ENCODE measurements around the gene PRR5L. TPM values are rescaled to one million over a fixed set of nuclear protein-coding genes. Genes with fewer than 3 reads are reported as not detected.

Gene PRR5L
- total RNA-seq, 1 donor from 2014 or later = 6.7 TPM

DNA sequence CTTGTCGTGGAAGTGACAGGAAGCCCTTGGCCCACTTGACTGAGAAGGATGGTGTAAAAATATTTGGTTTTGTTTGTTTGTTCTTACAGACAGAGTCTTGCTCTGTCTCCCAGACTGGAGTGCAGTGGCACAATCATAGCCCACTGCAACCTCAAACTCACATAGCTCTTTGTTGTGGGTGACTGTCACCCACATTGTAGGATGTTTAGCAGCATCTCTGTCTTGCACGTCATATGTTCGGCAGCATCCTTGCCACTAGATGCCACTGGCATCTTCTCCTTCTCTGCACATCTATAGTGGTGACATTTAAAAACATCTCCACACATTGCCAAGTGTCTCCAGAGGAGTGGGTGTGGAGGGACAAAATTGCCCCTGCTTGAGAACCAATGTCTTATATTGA lies 56.8 kb downstream of the PRR5L start:
- no peak for DNase-seq (ENCODE audit: low spot score in 2 of 2, unreplicated experiment in 2 of 2)
- Mint-ChIP-seq H3K4me1 (peaks cover 11% of the 10 kb centered on the region), H3K4me3 (no peak overlapping the region), H3K36me3 (no peaks in the 10 kb centered on the region), H3K27me3 (ENCODE audit: low read depth) (peaks cover 1% of the 10 kb centered on the region), H3K27ac (no peak overlapping the region), H3K9me3 (no peaks in the 10 kb centered on the region)
- TF ChIP-seq CTCF (IDR thresholded peaks at IDR 0.05; ENCODE audit: unreplicated experiment) = no peak

DNA sequence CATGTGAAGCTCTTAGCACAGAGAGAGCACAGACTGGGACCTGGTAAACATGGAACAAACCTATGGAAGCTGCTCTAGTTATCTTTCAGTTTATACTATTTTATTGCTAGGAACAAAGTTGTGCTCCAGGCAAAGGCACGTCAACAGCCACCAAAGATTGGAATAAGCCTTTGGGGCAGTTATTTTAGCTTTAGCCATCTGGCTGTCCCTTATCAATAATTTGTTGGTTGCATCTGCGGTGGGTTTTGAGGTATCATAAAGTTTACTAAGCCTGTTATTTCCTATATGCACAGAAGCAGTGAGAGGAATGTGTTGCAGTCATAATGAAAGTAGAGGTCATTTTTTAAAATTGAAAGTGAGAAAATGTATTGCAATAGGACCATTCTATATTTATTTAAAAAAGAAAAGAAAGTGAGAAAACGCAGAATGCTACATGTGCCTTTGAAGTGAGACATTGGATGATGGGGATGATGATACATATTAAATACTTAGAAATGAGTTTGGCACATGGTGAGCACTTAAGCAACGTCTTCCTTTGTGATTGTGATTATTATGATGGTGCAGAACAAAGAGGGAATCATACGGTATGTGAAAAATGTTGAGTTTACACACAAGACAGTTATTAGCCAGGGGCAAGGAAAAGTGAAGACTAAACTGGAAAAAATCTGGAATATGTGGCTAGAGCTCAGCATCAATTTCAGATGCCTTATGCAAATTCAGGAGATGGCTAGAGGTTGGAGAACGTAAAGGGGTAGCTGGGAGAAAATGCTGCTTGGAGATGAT lies 58.3 kb downstream of the PRR5L start:
- H3K27ac Mint-ChIP-seq = peak overlapping the region; percentile 8

GRCh38 chr11:36356201-36356600 lies 60.1 kb downstream of the PRR5L start:
- no peak overlapping the region for H3K4me3 Mint-ChIP-seq
- no peaks in the 10 kb centered on the region for H3K36me3 Mint-ChIP-seq
- peaks cover 13% of the 10 kb centered on the region for H3K4me1 Mint-ChIP-seq
- peaks cover 1% of the 10 kb centered on the region for H3K27me3 Mint-ChIP-seq (ENCODE audit: low read depth)
- no peak overlapping the region for H3K27ac Mint-ChIP-seq
- no peaks in the 10 kb centered on the region for H3K9me3 Mint-ChIP-seq
- no peak for DNase-seq (ENCODE audit: low spot score in 2 of 2, unreplicated experiment in 2 of 2)
- TF ChIP-seq CTCF (IDR thresholded peaks at IDR 0.05; ENCODE audit: unreplicated experiment) = no peak

More for the DNA sequence above, 58.3 kb downstream of the PRR5L start:
- H3K27me3 Mint-ChIP-seq (ENCODE audit: low read depth) = peaks cover 1% of the 10 kb centered on the region
- no peak for DNase-seq (ENCODE audit: low spot score in 2 of 2, unreplicated experiment in 2 of 2)
- H3K9me3 Mint-ChIP-seq = no peaks in the 10 kb centered on the region
- H3K36me3 Mint-ChIP-seq = no peaks in the 10 kb centered on the region
- TF ChIP-seq CTCF (IDR thresholded peaks at IDR 0.05; ENCODE audit: unreplicated experiment) = no peak
- peaks cover 11% of the 10 kb centered on the region for H3K4me1 Mint-ChIP-seq
- no peak overlapping the region for H3K4me3 Mint-ChIP-seq

DNA sequence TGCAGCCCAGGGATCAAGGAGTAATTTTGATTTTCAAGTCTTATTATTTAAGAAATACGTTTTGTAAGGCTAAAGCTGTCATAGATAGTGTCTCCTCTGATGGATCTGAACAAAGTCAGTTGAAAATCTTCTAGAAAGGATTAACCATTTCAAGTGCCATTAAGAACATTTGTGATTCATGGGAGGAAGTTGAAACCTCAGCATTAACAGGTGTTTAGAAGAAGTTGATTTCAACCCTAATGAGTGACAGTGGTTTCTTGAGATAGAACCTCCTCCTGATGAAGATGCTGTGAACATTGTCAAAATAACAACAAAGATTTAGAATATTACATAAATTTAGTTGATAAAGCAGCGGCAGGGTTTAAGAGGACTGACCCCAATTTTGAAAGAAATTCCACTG lies 61.7 kb downstream of the PRR5L start:
- Mint-ChIP-seq H3K4me1 (peaks cover 26% of the 10 kb centered on the region), H3K27me3 (ENCODE audit: low read depth) (no peaks in the 10 kb centered on the region), H3K9me3 (no peaks in the 10 kb centered on the region), H3K36me3 (no peaks in the 10 kb centered on the region), H3K4me3 (no peak overlapping the region), H3K27ac (no peak overlapping the region)
- DNase-seq (ENCODE audit: low spot score in 2 of 2, unreplicated experiment in 2 of 2) = no peak
- no peak for TF ChIP-seq CTCF (IDR thresholded peaks at IDR 0.05; ENCODE audit: unreplicated experiment)

GRCh38 chr11:36358436-36358835 lies 62.3 kb downstream of the PRR5L start:
- DNase-seq (ENCODE audit: low spot score in 2 of 2, unreplicated experiment in 2 of 2) = no peak
- no peak for TF ChIP-seq CTCF (IDR thresholded peaks at IDR 0.05; ENCODE audit: unreplicated experiment)
- H3K27ac Mint-ChIP-seq = no peak overlapping the region
- H3K9me3 Mint-ChIP-seq = no peaks in the 10 kb centered on the region
- H3K4me3 Mint-ChIP-seq = no peak overlapping the region
- no peaks in the 10 kb centered on the region for H3K27me3 Mint-ChIP-seq (ENCODE audit: low read depth)
- no peaks in the 10 kb centered on the region for H3K36me3 Mint-ChIP-seq
- peaks cover 32% of the 10 kb centered on the region for H3K4me1 Mint-ChIP-seq

All from mesothelial cell of epicardium (in vitro differentiated cells).